Natural killer cell (primary cell): ENCODE data around the gene ELFN1. TPM values are rescaled to one million over a fixed set of nuclear protein-coding genes. Genes with fewer than 3 reads are reported as not detected.

Experiments
- ATAC-seq, 3 donors: fragments of 150-1000 bp in 2 of 3; fragments of 200-7000 bp in 1 of 3; cut with Tn5 transposase; 1 replicate in 1 of 3; 2 replicates in 2 of 3; pipeline ENCODE4 v1.10.0; 2021; ENCODE audit warnings: mild to moderate bottlenecking in 2 of 3, moderate library complexity in 2 of 3
- DNase-seq, 2 donors: peaks; one replicate each; pipeline versions ENCODE4 v3.0.0 to v3.0.0-alpha.2; 2013 to 2021; ENCODE audit warnings: mixed read lengths in 1 of 2
- H3K27ac ChIP-seq: one replicate; pipeline ENCODE4 v1.5.1; 2013; ENCODE audit warnings: mild to moderate bottlenecking, low read length
- H3K27me3 ChIP-seq: one replicate; pipeline ENCODE4 v1.6.1; 2013; ENCODE audit warnings: low read length; ENCODE audit not compliant: control insufficient read depth, insufficient read depth
- H3K36me3 ChIP-seq: one replicate; pipeline ENCODE4 v1.6.1; 2013; ENCODE audit warnings: low read length; ENCODE audit not compliant: control insufficient read depth, insufficient read depth
- H3K4me1 ChIP-seq: one replicate; pipeline ENCODE4 v1.6.1; 2013; ENCODE audit warnings: low read length; ENCODE audit not compliant: control insufficient read depth, insufficient read depth
- H3K4me3 ChIP-seq: one replicate; pipeline ENCODE4 v1.5.1; 2013; ENCODE audit warnings: low read length
- H3K9me3 ChIP-seq: one replicate; pipeline ENCODE4 v1.6.1; 2013; ENCODE audit warnings: low read length; ENCODE audit not compliant: control insufficient read depth, insufficient read depth
- H3K27ac Mint-ChIP-seq, 2 donors: one replicate each; pipeline ENCODE4 v1.8.0; 2022; ENCODE audit warnings: mild to moderate bottlenecking in 2 of 2, mixed read lengths in 2 of 2, moderate library complexity in 1 of 2
- H3K27me3 Mint-ChIP-seq, 2 donors: one replicate each; pipeline ENCODE4 v1.8.0; 2022; ENCODE audit warnings: low read depth in 2 of 2, mixed read lengths in 2 of 2
- H3K36me3 Mint-ChIP-seq: one replicate; pipeline ENCODE4 v1.8.0; 2022; ENCODE audit warnings: mixed read lengths
- H3K4me1 Mint-ChIP-seq, 2 donors: one replicate each; pipeline ENCODE4 v1.8.0; 2022; ENCODE audit warnings: mixed read lengths in 2 of 2
- H3K4me3 Mint-ChIP-seq: one replicate; pipeline ENCODE4 v1.8.0; 2022; ENCODE audit warnings: mild to moderate bottlenecking, moderate library complexity, mixed read lengths
- H3K9me3 Mint-ChIP-seq, 2 donors: one replicate each; pipeline ENCODE4 v1.8.0; 2022; ENCODE audit warnings: mixed read lengths in 2 of 2
- WGBS: methylation state at CpG from one replicate; pipeline ENCODE4 v1.1.7; 2013; ENCODE audit warnings: missing lambda C conversion rate; ENCODE audit not compliant: insufficient coverage; 5-methylcytosine and 5-hydroxymethylcytosine counted together
- intact Hi-C: fragments of 100-400 bp; cut with micrococcal nuclease; formaldehyde crosslinking; loops from one replicate; pipeline ENCODE4 v1.14.2; 2022
- total RNA-seq, 4 donors: library from RNA; stranded (reverse); fragments of 120-200 nt in 1 of 4; gene quantifications; one replicate each; pipeline versions ENCODE4 v1.2.3 to v1.2.4, GENCODE V29; 2013 to 2022
- TF ChIP-seq, protein P1 (sequence below): fragments of 200-600 bp; IDR thresholded peaks from one replicate; pipeline ENCODE4 v1.8.0; 2022; ENCODE audit warnings: antibody characterized with exemption

ELFN1 gene
- total RNA-seq, 3 donors from 2014 or later (not counting 1 experiment from before 2014, with no cell fraction given) = 0.30 to 0.45 TPM; not detected in 1

DNA sequence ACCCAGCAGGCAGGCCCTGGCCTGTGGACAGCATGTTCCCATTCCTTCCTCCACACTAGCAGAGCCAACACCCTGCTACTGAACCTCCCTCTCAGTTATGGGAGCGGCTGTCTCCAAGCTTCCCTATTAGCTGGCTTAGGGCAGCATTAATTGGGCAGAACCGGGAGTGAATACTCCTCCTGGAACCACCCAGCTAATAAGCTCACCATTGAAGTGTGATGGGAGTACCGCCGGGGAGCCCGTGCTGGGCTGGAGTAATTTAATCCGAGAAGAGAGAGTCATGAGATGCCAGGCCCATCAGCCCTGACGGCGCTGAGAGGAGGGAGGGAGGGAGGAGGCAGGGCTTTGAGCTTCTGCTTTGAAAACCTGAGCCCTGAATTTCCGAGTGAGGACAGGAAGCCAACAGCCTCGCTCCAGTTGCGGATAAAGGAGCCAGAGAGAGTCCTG is 31.8 kb upstream of the ELFN1 start:
- Mint-ChIP-seq H3K9me3 (peaks cover 4% of the 10 kb centered on the region in 2 donors), H3K27me3 (peaks cover 0 to 10% of the 10 kb centered on the region in 2 donors), H3K27ac (no peak overlapping the region), H3K4me1 (no peaks in the 10 kb centered on the region), H3K4me3 (no peak overlapping the region), H3K36me3 (peaks cover 6% of the 10 kb centered on the region)
- Histone ChIP-seq H3K4me3 (no peak overlapping the region), H3K4me1 (no peaks in the 10 kb centered on the region), H3K27ac (no peak overlapping the region), H3K36me3 (no peaks in the 10 kb centered on the region), H3K9me3 (peaks cover 25% of the 10 kb centered on the region), H3K27me3 (no peaks in the 10 kb centered on the region)
- TF ChIP-seq, protein P1, sequence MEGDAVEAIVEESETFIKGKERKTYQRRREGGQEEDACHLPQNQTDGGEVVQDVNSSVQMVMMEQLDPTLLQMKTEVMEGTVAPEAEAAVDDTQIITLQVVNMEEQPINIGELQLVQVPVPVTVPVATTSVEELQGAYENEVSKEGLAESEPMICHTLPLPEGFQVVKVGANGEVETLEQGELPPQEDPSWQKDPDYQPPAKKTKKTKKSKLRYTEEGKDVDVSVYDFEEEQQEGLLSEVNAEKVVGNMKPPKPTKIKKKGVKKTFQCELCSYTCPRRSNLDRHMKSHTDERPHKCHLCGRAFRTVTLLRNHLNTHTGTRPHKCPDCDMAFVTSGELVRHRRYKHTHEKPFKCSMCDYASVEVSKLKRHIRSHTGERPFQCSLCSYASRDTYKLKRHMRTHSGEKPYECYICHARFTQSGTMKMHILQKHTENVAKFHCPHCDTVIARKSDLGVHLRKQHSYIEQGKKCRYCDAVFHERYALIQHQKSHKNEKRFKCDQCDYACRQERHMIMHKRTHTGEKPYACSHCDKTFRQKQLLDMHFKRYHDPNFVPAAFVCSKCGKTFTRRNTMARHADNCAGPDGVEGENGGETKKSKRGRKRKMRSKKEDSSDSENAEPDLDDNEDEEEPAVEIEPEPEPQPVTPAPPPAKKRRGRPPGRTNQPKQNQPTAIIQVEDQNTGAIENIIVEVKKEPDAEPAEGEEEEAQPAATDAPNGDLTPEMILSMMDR = no peak
- ATAC-seq = no peak
- no peak for DNase-seq
- 64% methylated on average over 11 of the region's 11 CpGs for WGBS
- intact Hi-C loops = no loop called here

DNA sequence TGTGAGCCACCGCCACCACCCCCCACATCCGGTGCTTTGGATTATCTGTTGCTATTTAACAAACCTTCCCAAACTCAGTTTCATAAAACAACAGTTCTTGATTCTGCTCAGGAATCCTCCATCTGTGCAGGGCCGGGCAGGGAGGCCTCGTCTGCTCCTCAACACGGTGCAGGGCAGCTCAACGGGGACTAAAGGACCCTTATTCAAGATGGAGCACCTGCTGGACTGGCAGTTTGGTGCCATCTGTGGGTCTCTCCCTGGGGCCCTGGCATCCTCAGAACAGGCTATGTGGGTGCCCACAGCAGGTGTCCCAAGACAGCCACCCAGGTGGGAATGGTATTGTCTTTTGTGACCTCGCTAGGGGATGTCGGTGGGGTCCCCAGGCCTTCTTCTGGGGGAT is 31.0 kb upstream of the ELFN1 start:
- no peak for ATAC-seq
- Mint-ChIP-seq H3K4me1 (no peaks in the 10 kb centered on the region), H3K4me3 (no peak overlapping the region), H3K27me3 (peaks cover 0 to 10% of the 10 kb centered on the region in 2 donors), H3K27ac (no peak overlapping the region), H3K9me3 (peaks cover 4% of the 10 kb centered on the region in 2 donors), H3K36me3 (peaks cover 6% of the 10 kb centered on the region)
- Histone ChIP-seq H3K36me3 (no peaks in the 10 kb centered on the region), H3K9me3 (peaks cover 25% of the 10 kb centered on the region), H3K4me1 (no peaks in the 10 kb centered on the region), H3K27ac (no peak overlapping the region), H3K27me3 (no peaks in the 10 kb centered on the region), H3K4me3 (no peak overlapping the region)
- no peak for DNase-seq
- TF ChIP-seq, protein P1 = no peak
- intact Hi-C loops = no loop called here
- 89% methylated on average over 8 of the region's 8 CpGs for WGBS

DNA sequence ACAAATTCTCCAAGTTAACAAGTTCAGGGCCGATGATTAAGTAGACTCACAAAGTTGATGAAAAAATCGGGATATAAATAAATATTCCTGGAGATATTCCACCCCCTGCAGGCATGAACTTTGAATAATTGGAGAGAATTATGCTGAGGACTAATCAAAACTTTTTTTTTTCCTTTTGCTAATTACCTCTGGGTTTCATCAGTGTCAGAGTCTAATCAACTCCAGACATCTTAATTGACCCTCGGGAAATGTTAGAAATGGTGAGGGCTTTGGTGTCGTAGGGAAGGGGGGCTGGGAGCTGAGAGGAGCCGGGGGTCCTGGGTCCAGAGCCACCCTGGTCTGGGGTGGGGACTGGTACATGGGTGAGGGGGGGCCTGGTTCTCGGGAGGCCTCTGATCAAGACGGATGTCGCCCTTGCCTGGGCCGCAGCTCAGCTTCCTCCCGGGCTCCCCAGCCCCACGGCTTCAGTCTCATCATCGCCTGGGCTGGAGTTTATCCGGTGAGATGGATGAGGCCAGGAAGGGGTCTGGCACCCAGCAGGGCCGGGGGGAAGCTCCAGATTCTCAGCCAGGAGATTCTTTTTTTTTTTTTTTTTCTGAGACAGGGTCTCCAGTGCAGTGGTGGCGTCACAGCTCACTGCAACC is 30.4 kb upstream of the ELFN1 start:
- no peaks in the 10 kb centered on the region for H3K4me1 ChIP-seq
- Mint-ChIP-seq H3K9me3 (peaks cover 4% of the 10 kb centered on the region in 2 donors), H3K36me3 (peaks cover 6% of the 10 kb centered on the region), H3K4me1 (no peaks in the 10 kb centered on the region), H3K4me3 (no peak overlapping the region), H3K27ac (no peak overlapping the region), H3K27me3 (peaks cover 0 to 5% of the 10 kb centered on the region in 2 donors)
- no peak for ATAC-seq
- WGBS = 69% methylated on average over 14 of the region's 15 CpGs
- no peak overlapping the region for H3K27ac ChIP-seq
- no peaks in the 10 kb centered on the region for H3K36me3 ChIP-seq
- no peak overlapping the region for H3K4me3 ChIP-seq
- DNase-seq = no peak
- H3K27me3 ChIP-seq = no peaks in the 10 kb centered on the region
- peaks cover 24% of the 10 kb centered on the region for H3K9me3 ChIP-seq
- intact Hi-C loops = no loop called here
- TF ChIP-seq, protein P1 = no peak
